ENCODE results near the gene PRDM2.

PRDM2 gene

DNA sequence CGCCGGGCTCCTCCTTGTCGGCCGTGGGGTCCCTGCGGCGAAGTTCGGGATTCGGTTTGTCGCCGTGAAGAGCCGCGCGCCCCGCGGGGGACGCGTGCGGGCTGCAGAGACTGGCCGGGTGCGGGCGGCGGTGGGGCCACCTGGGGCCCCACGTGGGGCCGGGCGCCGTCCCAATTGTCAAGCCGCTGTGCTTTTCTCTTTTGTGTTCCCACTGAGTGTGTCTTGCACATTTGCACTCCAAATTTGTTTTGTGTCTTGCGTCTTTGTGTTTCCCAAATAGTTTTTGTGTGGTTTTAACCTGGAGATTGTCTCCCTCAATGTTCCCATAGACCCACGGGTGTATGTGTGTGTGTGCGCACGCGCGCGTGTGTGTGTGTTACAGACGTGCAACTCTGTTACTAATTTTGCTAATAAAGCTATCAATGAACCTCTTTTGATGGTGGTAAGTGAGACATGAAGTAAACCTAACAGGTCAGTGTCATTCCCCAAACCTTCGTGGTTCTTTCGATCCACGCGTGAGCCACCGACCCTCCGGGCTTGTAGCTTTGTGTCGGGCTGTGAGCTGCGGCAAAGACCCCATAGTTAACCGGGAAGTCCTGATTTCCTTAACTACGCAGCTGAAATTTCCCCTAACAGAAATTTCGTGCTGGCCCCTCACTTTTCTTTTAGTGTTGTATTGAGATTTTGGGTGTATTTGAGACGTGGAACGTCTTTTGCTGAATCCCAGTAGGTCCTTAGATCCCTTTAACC is 708 bp downstream of the PRDM2 start:
- peaks cover 24% of the 10 kb centered on the region for H3K9me3 ChIP-seq (ENCODE audit: insufficient read depth, low read length)
- TF ChIP-seq SUZ12 (IDR thresholded peaks at IDR 0.05; ENCODE audit: extremely low read depth, insufficient read depth, insufficient read length) (no peak), ZNF274 (IDR thresholded peaks at IDR 0.05; ENCODE audit: low read depth, low read length) (no peak), YY1 (IDR thresholded peaks at IDR 0.05; ENCODE audit: insufficient read depth, insufficient read length) (no peak)
- DNase-seq (ENCODE audit: low read depth, low spot score) = no peak
- H3K4me1 ChIP-seq (ENCODE audit: insufficient read depth, insufficient read length) = no peaks in the 10 kb centered on the region
- no peaks in the 10 kb centered on the region for H3K36me3 ChIP-seq (ENCODE audit: insufficient read depth, insufficient read length, low read length)
- H3K9ac ChIP-seq (ENCODE audit: insufficient read length, low read depth) = peak overlapping the region; percentile 70
- peak overlapping the region; percentile 51 for H3K4me3 ChIP-seq (ENCODE audit: insufficient read length, low read depth)
- H3K27me3 ChIP-seq (ENCODE audit: insufficient read depth, insufficient read length) = peaks cover 10% of the 10 kb centered on the region

DNA sequence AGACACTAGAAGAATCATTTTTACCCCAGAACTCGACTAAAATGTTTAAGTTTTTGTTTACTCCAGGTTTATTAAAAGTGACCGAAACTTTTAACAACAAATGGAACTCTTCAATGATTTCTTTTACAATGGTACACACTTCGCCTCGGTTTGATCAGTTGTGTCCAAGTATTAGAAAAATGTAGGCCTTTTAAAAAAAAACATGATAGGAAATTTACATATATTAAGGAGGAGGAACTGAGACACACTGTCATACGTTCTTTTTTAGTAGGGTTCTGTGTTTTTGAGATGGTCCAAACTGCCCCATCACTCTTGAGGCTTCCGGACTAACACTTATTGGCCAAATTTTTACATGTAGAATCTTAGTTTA is 1.3 kb downstream of the PRDM2 start:
- Histone ChIP-seq H3K9me3 (ENCODE audit: insufficient read depth, low read length) (peaks cover 24% of the 10 kb centered on the region), H3K4me1 (ENCODE audit: insufficient read depth, insufficient read length) (no peaks in the 10 kb centered on the region), H3K9ac (ENCODE audit: insufficient read length, low read depth) (no peak overlapping the region), H3K27me3 (ENCODE audit: insufficient read depth, insufficient read length) (peaks cover 10% of the 10 kb centered on the region), H3K36me3 (ENCODE audit: insufficient read depth, insufficient read length, low read length) (no peaks in the 10 kb centered on the region), H3K4me3 (ENCODE audit: insufficient read length, low read depth) (no peak overlapping the region)
- no peak for DNase-seq (ENCODE audit: low read depth, low spot score)
- TF ChIP-seq SUZ12 (IDR thresholded peaks at IDR 0.05; ENCODE audit: extremely low read depth, insufficient read depth, insufficient read length) = no peak
- TF ChIP-seq YY1 (IDR thresholded peaks at IDR 0.05; ENCODE audit: insufficient read depth, insufficient read length) = no peak
- TF ChIP-seq ZNF274 (IDR thresholded peaks at IDR 0.05; ENCODE audit: low read depth, low read length) = no peak

DNA sequence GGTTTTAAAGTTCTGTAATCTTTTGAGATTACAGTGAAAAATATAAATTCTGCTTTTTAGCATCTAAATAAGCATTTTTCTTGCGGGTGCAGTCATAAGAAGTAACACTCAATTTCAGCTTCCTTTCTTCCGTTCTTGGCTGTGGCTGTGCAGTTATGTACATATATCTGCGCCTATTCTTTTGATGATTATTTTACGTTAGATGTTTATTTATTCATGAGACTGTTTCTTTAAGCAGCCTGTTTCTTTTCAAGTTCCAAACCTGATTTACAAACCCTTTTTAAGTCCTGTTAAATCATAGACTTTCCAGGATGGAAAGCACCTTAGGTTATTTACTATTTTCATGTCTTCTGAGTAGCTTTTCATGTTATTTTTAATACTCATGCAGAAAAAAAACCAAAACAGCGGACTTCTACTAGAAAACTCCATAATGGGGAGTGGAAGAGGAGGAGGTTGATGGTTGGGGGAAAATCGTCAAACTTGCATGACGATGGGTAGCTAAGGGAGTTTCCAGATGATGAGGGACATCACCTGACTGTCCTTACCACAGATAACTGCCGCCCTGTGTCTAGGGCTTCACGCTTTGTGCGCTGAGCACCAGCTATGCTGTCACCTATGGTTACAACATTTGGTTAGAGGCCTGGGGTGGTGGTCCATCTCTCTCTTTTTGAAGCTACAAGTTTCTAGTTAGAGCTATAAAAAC is 2.6 kb downstream of the PRDM2 start:
- no peak overlapping the region for H3K9ac ChIP-seq (ENCODE audit: insufficient read length, low read depth)
- TF ChIP-seq ZNF274 (IDR thresholded peaks at IDR 0.05; ENCODE audit: low read depth, low read length) (no peak), SUZ12 (IDR thresholded peaks at IDR 0.05; ENCODE audit: extremely low read depth, insufficient read depth, insufficient read length) (no peak)
- H3K9me3 ChIP-seq (ENCODE audit: insufficient read depth, low read length) = peaks cover 21% of the 10 kb centered on the region
- no peaks in the 10 kb centered on the region for H3K36me3 ChIP-seq (ENCODE audit: insufficient read depth, insufficient read length, low read length)
- no peaks in the 10 kb centered on the region for H3K4me1 ChIP-seq (ENCODE audit: insufficient read depth, insufficient read length)
- peaks cover 10% of the 10 kb centered on the region for H3K27me3 ChIP-seq (ENCODE audit: insufficient read depth, insufficient read length)
- DNase-seq (ENCODE audit: low read depth, low spot score) = no peak
- H3K4me3 ChIP-seq (ENCODE audit: insufficient read length, low read depth) = no peak overlapping the region

DNA sequence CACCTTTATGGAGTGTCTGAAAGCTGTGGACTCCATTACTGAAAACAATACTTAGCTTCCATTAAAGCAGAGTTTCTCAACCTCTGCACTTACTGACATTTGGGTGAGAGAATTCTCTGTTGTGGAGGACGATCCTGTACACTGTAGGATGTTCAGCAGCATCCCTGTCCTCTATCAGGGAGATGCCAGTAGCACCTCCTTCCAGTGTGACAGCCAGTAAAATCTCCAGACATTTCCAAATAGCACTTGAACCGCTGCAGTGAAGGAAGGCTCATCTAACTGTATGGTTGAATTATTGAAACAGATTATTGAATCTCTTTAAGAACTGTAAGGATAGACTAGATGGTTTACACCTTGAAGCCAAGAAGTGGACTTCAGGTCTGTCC is 3.1 kb downstream of the PRDM2 start:
- no peak overlapping the region for H3K4me3 ChIP-seq (ENCODE audit: insufficient read length, low read depth)
- H3K36me3 ChIP-seq (ENCODE audit: insufficient read depth, insufficient read length, low read length) = no peaks in the 10 kb centered on the region
- TF ChIP-seq SUZ12 (IDR thresholded peaks at IDR 0.05; ENCODE audit: extremely low read depth, insufficient read depth, insufficient read length) (no peak), ZNF274 (IDR thresholded peaks at IDR 0.05; ENCODE audit: low read depth, low read length) (no peak), YY1 (IDR thresholded peaks at IDR 0.05; ENCODE audit: insufficient read depth, insufficient read length) (no peak)
- no peaks in the 10 kb centered on the region for H3K4me1 ChIP-seq (ENCODE audit: insufficient read depth, insufficient read length)
- H3K27me3 ChIP-seq (ENCODE audit: insufficient read depth, insufficient read length) = peaks cover 10% of the 10 kb centered on the region
- H3K9me3 ChIP-seq (ENCODE audit: insufficient read depth, low read length) = peaks cover 15% of the 10 kb centered on the region; the same call in 1 of the 2 replicates
- no peak for DNase-seq (ENCODE audit: low read depth, low spot score)
- H3K9ac ChIP-seq (ENCODE audit: insufficient read length, low read depth) = no peak overlapping the region

- Histone ChIP-seq H3K4me1 (ENCODE audit: insufficient read depth, insufficient read length) (no peaks in the 10 kb centered on the region), H3K36me3 (ENCODE audit: insufficient read depth, insufficient read length, low read length) (no peaks in the 10 kb centered on the region), H3K4me3 (ENCODE audit: insufficient read length, low read depth) (no peak overlapping the region), H3K9me3 (ENCODE audit: insufficient read depth, low read length) (0 out of 2 replicates have a peak, but pooled peaks cover 9% of the 10 kb centered on the region), H3K9ac (ENCODE audit: insufficient read length, low read depth) (no peak overlapping the region), H3K27me3 (ENCODE audit: insufficient read depth, insufficient read length) (peaks cover 10% of the 10 kb centered on the region)
- DNase-seq (ENCODE audit: low read depth, low spot score) = no peak
- TF ChIP-seq YY1 (IDR thresholded peaks at IDR 0.05; ENCODE audit: insufficient read depth, insufficient read length) (no peak), ZNF274 (IDR thresholded peaks at IDR 0.05; ENCODE audit: low read depth, low read length) (no peak), SUZ12 (IDR thresholded peaks at IDR 0.05; ENCODE audit: extremely low read depth, insufficient read depth, insufficient read length) (no peak)
Measured at GRCh38 chr1:13703558-13704490, 3.8 kb downstream of the PRDM2 start.

- Histone ChIP-seq H3K9me3 (ENCODE audit: insufficient read depth, low read length) (no peaks in the 10 kb centered on the region), H3K4me1 (ENCODE audit: insufficient read depth, insufficient read length) (no peaks in the 10 kb centered on the region), H3K9ac (ENCODE audit: insufficient read length, low read depth) (no peak overlapping the region), H3K27me3 (ENCODE audit: insufficient read depth, insufficient read length) (no peaks in the 10 kb centered on the region), H3K4me3 (ENCODE audit: insufficient read length, low read depth) (no peak overlapping the region), H3K36me3 (ENCODE audit: insufficient read depth, insufficient read length, low read length) (no peaks in the 10 kb centered on the region)
- DNase-seq (ENCODE audit: low read depth, low spot score) = no peak
- no peak for TF ChIP-seq SUZ12 (IDR thresholded peaks at IDR 0.05; ENCODE audit: extremely low read depth, insufficient read depth, insufficient read length)
- TF ChIP-seq ZNF274 (IDR thresholded peaks at IDR 0.05; ENCODE audit: low read depth, low read length) = no peak
- no peak for TF ChIP-seq YY1 (IDR thresholded peaks at IDR 0.05; ENCODE audit: insufficient read depth, insufficient read length)
Measured at GRCh38 chr1:13706046-13706445, 6.1 kb downstream of the PRDM2 start.

All from NT2/D1 (cell line).